H9 (cell line): ENCODE results near the gene DDX18. TPM values are rescaled to one million over a fixed set of nuclear protein-coding genes. Genes with fewer than 3 reads are reported as not detected.

ENCODE experiments used
- DNase-seq: peaks from one replicate; pipeline ENCODE4 v3.0.0-alpha.2; 2017
- H2AFZ ChIP-seq: one replicate; pipeline ENCODE4 v1.6.1; 2013; ENCODE audit warnings: mild to moderate bottlenecking, low read length, control low read depth, moderate library complexity
- H2AK5ac ChIP-seq: 2 replicates; pipeline ENCODE4 v1.6.1; 2013; ENCODE audit warnings: low read length, control low read depth, mixed read lengths; ENCODE audit not compliant: insufficient read length
- H2BK120ac ChIP-seq: one replicate; pipeline ENCODE4 v1.6.1; 2013; ENCODE audit warnings: low read depth, mild to moderate bottlenecking, low read length, control low read depth, inconsistent platforms; ENCODE audit not compliant: poor library complexity, severe bottlenecking
- H2BK12ac ChIP-seq: 2 replicates; pipeline ENCODE4 v1.6.1; 2013; ENCODE audit warnings: low read length, control low read depth, mixed read lengths, low read depth; ENCODE audit not compliant: insufficient read length
- H2BK15ac ChIP-seq: 2 replicates; pipeline ENCODE4 v1.6.1; 2013; ENCODE audit warnings: low read depth, low read length, control low read depth
- H2BK20ac ChIP-seq: one replicate; pipeline ENCODE4 v1.6.1; 2013; ENCODE audit warnings: low read depth, mild to moderate bottlenecking, low read length, control low read depth, inconsistent platforms; ENCODE audit not compliant: poor library complexity, severe bottlenecking
- H2BK5ac ChIP-seq: 2 replicates; pipeline ENCODE4 v1.6.1; 2013; ENCODE audit warnings: low read length, control low read depth, mixed read lengths; ENCODE audit not compliant: insufficient read length
- H3K14ac ChIP-seq: 2 replicates; pipeline ENCODE4 v1.6.1; 2013; ENCODE audit warnings: low read length, control low read depth; ENCODE audit not compliant: insufficient read depth
- H3K18ac ChIP-seq: 2 replicates; pipeline ENCODE4 v1.6.1; 2013; ENCODE audit warnings: low read depth, mild to moderate bottlenecking, mixed read lengths, low read length, control low read depth; ENCODE audit not compliant: insufficient read length
- H3K23ac ChIP-seq: 2 replicates; pipeline ENCODE4 v1.6.1; 2013; ENCODE audit warnings: low read length, control low read depth, mixed read lengths, low read depth; ENCODE audit not compliant: insufficient read length
- H3K23me2 ChIP-seq: 2 replicates; pipeline ENCODE4 v1.6.1; 2013; ENCODE audit warnings: low read depth, mild to moderate bottlenecking, mixed read lengths, low read length, control low read depth; ENCODE audit not compliant: insufficient read length, poor library complexity, severe bottlenecking
- H3K27ac ChIP-seq: 2 replicates; pipeline ENCODE4 v1.5.1; 2013; ENCODE audit warnings: low read length, control low read depth, mixed read lengths, low read depth; ENCODE audit not compliant: insufficient read length
- H3K27me3 ChIP-seq: 2 replicates; pipeline ENCODE4 v1.6.1; 2013; ENCODE audit warnings: low read length, control low read depth, inconsistent platforms; ENCODE audit not compliant: insufficient read depth
- H3K4ac ChIP-seq: 2 replicates; pipeline ENCODE4 v1.6.1; 2013; ENCODE audit warnings: low read depth, mild to moderate bottlenecking, control low read depth, inconsistent platforms, low read length, moderate library complexity
- H3K4me1 ChIP-seq: 2 replicates; pipeline ENCODE4 v1.6.1; 2013; ENCODE audit warnings: low read length, control low read depth, inconsistent platforms; ENCODE audit not compliant: insufficient read depth
- H3K4me2 ChIP-seq: 2 replicates; pipeline ENCODE4 v1.6.1; 2013; ENCODE audit warnings: low read length, control low read depth, mixed read lengths; ENCODE audit not compliant: insufficient read length, insufficient read depth
- H3K56ac ChIP-seq: 2 replicates; pipeline ENCODE4 v1.6.1; 2013; ENCODE audit warnings: low read depth, mild to moderate bottlenecking, mixed read lengths, low read length, control low read depth; ENCODE audit not compliant: insufficient read length
- H3K79me1 ChIP-seq: 2 replicates; pipeline ENCODE4 v1.6.1; 2013; ENCODE audit warnings: low read depth, mild to moderate bottlenecking, moderate library complexity, low read length, control low read depth, inconsistent platforms; ENCODE audit not compliant: insufficient read depth, poor library complexity, severe bottlenecking
- H3K79me2 ChIP-seq: 2 replicates; pipeline ENCODE4 v1.6.1; 2013; ENCODE audit warnings: low read length, control low read depth, inconsistent platforms; ENCODE audit not compliant: insufficient read depth
- H3K9ac ChIP-seq: 2 replicates; pipeline ENCODE4 v1.6.1; 2013; ENCODE audit warnings: low read length, control low read depth, mixed read lengths; ENCODE audit not compliant: insufficient read length; ENCODE audit errors: extremely low read depth
- H3K9me3 ChIP-seq: one replicate; pipeline ENCODE4 v1.6.1; 2013; ENCODE audit warnings: low read depth, low read length, inconsistent platforms; ENCODE audit not compliant: control insufficient read depth
- H3T11ph ChIP-seq: one replicate; pipeline ENCODE4 v1.6.1; 2013; ENCODE audit warnings: mild to moderate bottlenecking, low read length, control low read depth, inconsistent platforms
- H4K20me1 ChIP-seq: one replicate; pipeline ENCODE4 v1.6.1; 2013; ENCODE audit not compliant: control insufficient read depth, insufficient read length, insufficient read depth
- H4K5ac ChIP-seq: 2 replicates; pipeline ENCODE4 v1.6.1; 2013; ENCODE audit warnings: low read depth, mild to moderate bottlenecking, mixed read lengths, low read length, control low read depth; ENCODE audit not compliant: insufficient read length
- H4K8ac ChIP-seq: replicated peaks from 2 replicates; pipeline ENCODE4 v1.6.1; 2013; ENCODE audit warnings: low read length, control low read depth, mixed read lengths, low read depth; ENCODE audit not compliant: insufficient read length
- H4K91ac ChIP-seq: 2 replicates; pipeline ENCODE4 v1.6.1; 2013; ENCODE audit warnings: low read depth, mild to moderate bottlenecking, moderate library complexity, mixed read lengths, low read length, control low read depth; ENCODE audit not compliant: insufficient read length
- H3K27ac Mint-ChIP-seq, 3 experiments: 2 replicates in 2 of 3; 3 replicates in 1 of 3; pipeline ENCODE4 v1.8.0; 2020 to 2021; ENCODE audit warnings: mixed read lengths in 3 of 3, mild to moderate bottlenecking in 1 of 3, moderate library complexity in 1 of 3
- H3K27me3 Mint-ChIP-seq: 2 replicates; pipeline ENCODE4 v1.8.0; 2021; ENCODE audit warnings: low read depth, mild to moderate bottlenecking, moderate library complexity, mixed read lengths
- H3K36me3 Mint-ChIP-seq, 3 experiments: 2 replicates in 2 of 3; 3 replicates in 1 of 3; pipeline ENCODE4 v1.8.0; 2020 to 2021; ENCODE audit warnings: low read depth in 3 of 3, mixed read lengths in 3 of 3; ENCODE audit not compliant: insufficient read depth in 1 of 3
- H3K4me1 Mint-ChIP-seq, 2 experiments: 2 replicates each; pipeline ENCODE4 v1.8.0; 2020; ENCODE audit warnings: mixed read lengths in 2 of 2
- H3K4me3 Mint-ChIP-seq, 2 experiments: 2 replicates in 1 of 2; 3 replicates in 1 of 2; pipeline ENCODE4 v1.8.0; 2020 to 2021; ENCODE audit warnings: mild to moderate bottlenecking in 2 of 2, mixed read lengths in 2 of 2, moderate library complexity in 1 of 2
- H3K9me3 Mint-ChIP-seq, 2 experiments: 2 replicates in 1 of 2; 3 replicates in 1 of 2; pipeline ENCODE4 v1.8.0; 2020; ENCODE audit warnings: mild to moderate bottlenecking in 2 of 2, mixed read lengths in 2 of 2, moderate library complexity in 1 of 2
- CTCF ChIP-seq: fragments of 200-600 bp; sonication (generic); conservative IDR thresholded peaks from 3 replicates; pipeline ENCODE4 v1.8.0; 2021; ENCODE audit warnings: antibody characterized with exemption, mild to moderate bottlenecking
- WGBS: extraction: QIAGEN DNeasy Blood & Tissue Kit; methylation state at CpG from one replicate; pipeline ENCODE4 v1.1.7; 2013; ENCODE audit warnings: missing lambda C conversion rate, low lambda C conversion rate, mixed read lengths; ENCODE audit not compliant: insufficient read length; ENCODE audit errors: extremely low coverage; 5-methylcytosine and 5-hydroxymethylcytosine counted together
- total RNA-seq: library from RNA; stranded (reverse); gene quantifications from 2 replicates; pipeline ENCODE4 v1.2.1, GENCODE V29; 2021

Gene DDX18
- total RNA-seq, 1 experiment from 2014 or later, result 115 TPM

- Mint-ChIP-seq H3K4me1 (peaks cover 21 to 23% of the 10 kb centered on the region in 2 experiments), H3K27me3 (peaks cover 15% of the 10 kb centered on the region), H3K27ac (no peak overlapping the region), H3K9me3 (peaks cover 11% of the 10 kb centered on the region in 2 experiments), H3K4me3 (no peak overlapping the region), H3K36me3 (peaks cover 4 to 12% (median 7%) of the 10 kb centered on the region in 3 experiments; a peak in 6 of 7 replicates)
- no peak overlapping the region for H4K91ac ChIP-seq
- no peak overlapping the region for H3K14ac ChIP-seq
- no peak overlapping the region for H3K56ac ChIP-seq
- no peaks in the 10 kb centered on the region for H3K79me1 ChIP-seq
- H4K20me1 ChIP-seq, result no peaks in the 10 kb centered on the region
- H3K4me2 ChIP-seq, result no peak overlapping the region
- H2BK15ac ChIP-seq, result no peak overlapping the region
- H3K23ac ChIP-seq, result no peak overlapping the region
- no peak overlapping the region for H3K18ac ChIP-seq
- H4K5ac ChIP-seq, result no peak overlapping the region
- no peak overlapping the region for H3K27ac ChIP-seq
- no peak overlapping the region for H2BK5ac ChIP-seq
- H2AK5ac ChIP-seq, result no peak overlapping the region
- no peak overlapping the region for H2BK12ac ChIP-seq
- no peaks in the 10 kb centered on the region for H3K79me2 ChIP-seq
- no peaks in the 10 kb centered on the region for H3K4me1 ChIP-seq
- no peaks in the 10 kb centered on the region for H3K27me3 ChIP-seq
- H3K4ac ChIP-seq, result no peak overlapping the region
- WGBS, result no CpG with 5 or more reads among the region's 2 CpGs
- no peak overlapping the region for H3K9ac ChIP-seq
- DNase-seq, result no peak
- no peak overlapping the region for H3T11ph ChIP-seq
- H2BK20ac ChIP-seq, result no peak overlapping the region
- H3K9me3 ChIP-seq, result no peaks in the 10 kb centered on the region
- no peaks in the 10 kb centered on the region for H3K23me2 ChIP-seq
- no peak overlapping the region for H2AFZ ChIP-seq
- H4K8ac ChIP-seq, result no peak overlapping the region
- no peak overlapping the region for H2BK120ac ChIP-seq
- no peak for TF ChIP-seq CTCF
Observed at GRCh38 chr2:117845304-117845703, 30.8 kb downstream of the DDX18 start.
